PC-3 (cell line): ENCODE measurements around the gene DACH2.

Source experiments
- CTCF ChIP-seq: fragments of 300-600 bp; sonication (generic); conservative IDR thresholded peaks from 2 replicates; pipeline ENCODE4 v1.5.1; 2017; ENCODE audit warnings: antibody characterized with exemption, low read depth, mild to moderate bottlenecking, low read length
- EZH2 ChIP-seq: fragments of 300-600 bp; sonication (generic); IDR thresholded peaks from one replicate; pipeline ENCODE4 v1.6.1; 2017; ENCODE audit warnings: antibody characterized with exemption, mild to moderate bottlenecking, low read length; ENCODE audit not compliant: unreplicated experiment
- EZH2phosphoT487 ChIP-seq: fragments of 300-600 bp; sonication (generic); IDR thresholded peaks from 2 replicates; pipeline ENCODE4 v1.6.1; 2018; ENCODE audit warnings: mild to moderate bottlenecking, antibody characterized with exemption, low read length, borderline replicate concordance

GRCh38 chrX:86830685-86831084 lies 682.4 kb downstream of the DACH2 start:
- TF ChIP-seq CTCF: no peak
- no peak for TF ChIP-seq EZH2phosphoT487
- TF ChIP-seq EZH2: no peak
